MM.1S (cell line): ENCODE data around the gene CAPZA1.

Source experiments
- DNase-seq: peaks from one replicate; pipeline ENCODE4 v3.0.0-alpha.2; 2015
- H2AFZ ChIP-seq: fragments of 300-600 bp; sonication (generic); 2 replicates; pipeline ENCODE4 v1.6.0; 2016; ENCODE audit warnings: antibody characterized with exemption, low read length
- H3F3A ChIP-seq: fragments of 300-600 bp; sonication (generic); 2 replicates; pipeline ENCODE4 v1.6.1; 2016; ENCODE audit warnings: mild to moderate bottlenecking, antibody characterized with exemption, low read length, moderate library complexity, mixed read lengths; ENCODE audit not compliant: insufficient read depth
- H3K27ac ChIP-seq: fragments of 300-600 bp; sonication (generic); 2 replicates; pipeline ENCODE4 v1.5.1; 2016; ENCODE audit warnings: mild to moderate bottlenecking, low read length
- H3K27me3 ChIP-seq: fragments of 300-600 bp; sonication (generic); replicated peaks from 2 replicates; pipeline ENCODE4 v1.6.0; 2016; ENCODE audit warnings: low read length; ENCODE audit not compliant: insufficient read depth
- H3K36me3 ChIP-seq: fragments of 300-600 bp; sonication (generic); replicated peaks from 2 replicates; pipeline ENCODE4 v1.6.1; 2016; ENCODE audit warnings: mild to moderate bottlenecking, low read length, mixed read lengths; ENCODE audit not compliant: insufficient read depth
- H3K4me1 ChIP-seq: fragments of 300-600 bp; sonication (generic); 2 replicates; pipeline ENCODE4 v1.6.1; 2016; ENCODE audit warnings: low read length, mixed read lengths
- H3K4me2 ChIP-seq: fragments of 300-600 bp; sonication (generic); 2 replicates; pipeline ENCODE4 v1.6.0; 2016; ENCODE audit warnings: low read depth, low read length
- H3K4me3 ChIP-seq: fragments of 300-600 bp; sonication (generic); 2 replicates; pipeline ENCODE4 v1.5.1; 2016; ENCODE audit warnings: low read length, mixed read lengths
- H3K79me2 ChIP-seq: fragments of 300-600 bp; sonication (generic); 2 replicates; pipeline ENCODE4 v1.6.1; 2016; ENCODE audit warnings: mixed run types, low read length, mixed read lengths
- H3K9ac ChIP-seq: fragments of 300-600 bp; sonication (generic); 2 replicates; pipeline ENCODE4 v1.6.1; 2016; ENCODE audit warnings: low read length, mixed read lengths
- H3K9me2 ChIP-seq: fragments of 300-600 bp; sonication (generic); replicated peaks from 2 replicates; pipeline ENCODE4 v1.6.1; 2016; ENCODE audit warnings: mild to moderate bottlenecking, low read length, mixed read lengths; ENCODE audit not compliant: insufficient read depth
- H3K9me3 ChIP-seq: fragments of 300-600 bp; sonication (generic); replicated peaks from 2 replicates; pipeline ENCODE4 v1.6.1; 2016; ENCODE audit warnings: mild to moderate bottlenecking, low read length, mixed read lengths; ENCODE audit not compliant: insufficient read depth
- H4K20me1 ChIP-seq: fragments of 300-600 bp; sonication (generic); 2 replicates; pipeline ENCODE4 v1.6.1; 2016; ENCODE audit warnings: mild to moderate bottlenecking, low read length, moderate library complexity, mixed read lengths; ENCODE audit not compliant: insufficient read depth
- EZH2 ChIP-seq: fragments of 300-600 bp; sonication (generic); optimal IDR thresholded peaks from 2 replicates; pipeline ENCODE3; 2017; ENCODE audit warnings: low read depth, mild to moderate bottlenecking, antibody characterized with exemption, low read length, mixed read lengths
- EZH2phosphoT487 ChIP-seq: fragments of 300-600 bp; sonication (generic); IDR thresholded peaks from 2 replicates; pipeline ENCODE4 v1.6.1; 2018; ENCODE audit warnings: antibody characterized with exemption, low read length
- TF ChIP-seq, protein P1 (sequence below): fragments of 300-600 bp; sonication (generic); IDR thresholded peaks from 2 replicates; pipeline ENCODE4 v1.5.1; 2016; ENCODE audit warnings: antibody characterized with exemption, low read length, mixed read lengths

Gene CAPZA1

DNA sequence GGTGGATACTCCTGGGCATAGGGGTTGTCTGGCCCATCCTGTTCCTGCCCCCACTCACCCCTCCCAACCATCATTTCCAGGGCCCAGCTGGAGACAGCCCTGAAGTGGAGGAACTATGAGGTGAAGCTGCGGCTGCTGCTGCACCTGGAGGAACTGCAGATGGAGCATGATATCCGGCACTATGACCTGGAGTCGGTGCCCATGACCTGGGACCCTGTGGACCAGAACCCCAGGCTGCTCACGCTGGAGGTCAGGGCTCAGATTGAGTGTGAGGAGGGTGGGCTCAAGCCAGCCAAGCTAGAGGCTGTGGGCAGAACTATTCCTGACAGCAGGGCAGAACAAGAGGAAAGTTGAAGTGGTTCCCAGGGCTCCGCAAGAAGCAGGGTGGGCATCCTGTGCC is 73.0 kb downstream of the CAPZA1 start:
- no peaks in the 10 kb centered on the region for H3K9me2 ChIP-seq
- H3K36me3 ChIP-seq, result no peaks in the 10 kb centered on the region

DNA sequence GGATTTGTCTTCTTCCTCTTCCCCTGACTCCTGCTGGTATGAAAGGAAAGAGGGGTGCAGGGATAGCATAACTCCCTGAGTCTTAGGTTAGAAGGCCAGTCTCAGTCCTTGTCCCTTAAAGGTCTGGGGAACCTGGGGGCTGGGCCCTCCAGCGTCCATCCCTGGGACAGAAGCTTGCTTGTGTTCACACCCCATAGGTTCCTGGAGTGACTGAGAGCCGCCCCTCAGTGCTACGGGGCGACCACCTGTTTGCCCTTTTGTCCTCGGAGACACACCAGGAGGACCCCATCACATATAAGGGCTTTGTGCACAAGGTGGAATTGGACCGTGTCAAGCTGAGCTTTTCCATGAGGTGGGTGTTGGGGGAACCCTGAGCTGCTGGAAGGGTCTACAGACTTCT is 74.2 kb downstream of the CAPZA1 start:
- Histone ChIP-seq H3K4me2 (no peak overlapping the region), H3K9me2 (no peaks in the 10 kb centered on the region), H3K27ac (no peak overlapping the region), H3K9ac (no peak overlapping the region), H3K36me3 (no peaks in the 10 kb centered on the region), H3K9me3 (no peaks in the 10 kb centered on the region), H4K20me1 (no peaks in the 10 kb centered on the region), H3F3A (no peaks in the 10 kb centered on the region), H3K4me3 (no peak overlapping the region), H2AFZ (no peak overlapping the region), H3K27me3 (no peaks in the 10 kb centered on the region), H3K79me2 (no peaks in the 10 kb centered on the region), H3K4me1 (no peaks in the 10 kb centered on the region)
- TF ChIP-seq EZH2phosphoT487 (no peak), EZH2 (no peak)
- TF ChIP-seq, protein P1, sequence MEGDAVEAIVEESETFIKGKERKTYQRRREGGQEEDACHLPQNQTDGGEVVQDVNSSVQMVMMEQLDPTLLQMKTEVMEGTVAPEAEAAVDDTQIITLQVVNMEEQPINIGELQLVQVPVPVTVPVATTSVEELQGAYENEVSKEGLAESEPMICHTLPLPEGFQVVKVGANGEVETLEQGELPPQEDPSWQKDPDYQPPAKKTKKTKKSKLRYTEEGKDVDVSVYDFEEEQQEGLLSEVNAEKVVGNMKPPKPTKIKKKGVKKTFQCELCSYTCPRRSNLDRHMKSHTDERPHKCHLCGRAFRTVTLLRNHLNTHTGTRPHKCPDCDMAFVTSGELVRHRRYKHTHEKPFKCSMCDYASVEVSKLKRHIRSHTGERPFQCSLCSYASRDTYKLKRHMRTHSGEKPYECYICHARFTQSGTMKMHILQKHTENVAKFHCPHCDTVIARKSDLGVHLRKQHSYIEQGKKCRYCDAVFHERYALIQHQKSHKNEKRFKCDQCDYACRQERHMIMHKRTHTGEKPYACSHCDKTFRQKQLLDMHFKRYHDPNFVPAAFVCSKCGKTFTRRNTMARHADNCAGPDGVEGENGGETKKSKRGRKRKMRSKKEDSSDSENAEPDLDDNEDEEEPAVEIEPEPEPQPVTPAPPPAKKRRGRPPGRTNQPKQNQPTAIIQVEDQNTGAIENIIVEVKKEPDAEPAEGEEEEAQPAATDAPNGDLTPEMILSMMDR, result no peak
- no peak for DNase-seq

More for the DNA sequence above, 73.0 kb downstream of the CAPZA1 start:
- DNase-seq, result no peak
- no peak overlapping the region for H3K27ac ChIP-seq
- no peak overlapping the region for H3K9ac ChIP-seq
- no peaks in the 10 kb centered on the region for H3F3A ChIP-seq
- no peaks in the 10 kb centered on the region for H3K79me2 ChIP-seq
- H4K20me1 ChIP-seq, result no peaks in the 10 kb centered on the region
- H3K27me3 ChIP-seq, result no peaks in the 10 kb centered on the region
- no peak overlapping the region for H2AFZ ChIP-seq
- no peak overlapping the region for H3K4me3 ChIP-seq
- no peak for TF ChIP-seq EZH2phosphoT487
- TF ChIP-seq EZH2, result no peak
- TF ChIP-seq, protein P1, result no peak
- no peaks in the 10 kb centered on the region for H3K9me3 ChIP-seq
- no peak overlapping the region for H3K4me2 ChIP-seq
- no peaks in the 10 kb centered on the region for H3K4me1 ChIP-seq

DNA sequence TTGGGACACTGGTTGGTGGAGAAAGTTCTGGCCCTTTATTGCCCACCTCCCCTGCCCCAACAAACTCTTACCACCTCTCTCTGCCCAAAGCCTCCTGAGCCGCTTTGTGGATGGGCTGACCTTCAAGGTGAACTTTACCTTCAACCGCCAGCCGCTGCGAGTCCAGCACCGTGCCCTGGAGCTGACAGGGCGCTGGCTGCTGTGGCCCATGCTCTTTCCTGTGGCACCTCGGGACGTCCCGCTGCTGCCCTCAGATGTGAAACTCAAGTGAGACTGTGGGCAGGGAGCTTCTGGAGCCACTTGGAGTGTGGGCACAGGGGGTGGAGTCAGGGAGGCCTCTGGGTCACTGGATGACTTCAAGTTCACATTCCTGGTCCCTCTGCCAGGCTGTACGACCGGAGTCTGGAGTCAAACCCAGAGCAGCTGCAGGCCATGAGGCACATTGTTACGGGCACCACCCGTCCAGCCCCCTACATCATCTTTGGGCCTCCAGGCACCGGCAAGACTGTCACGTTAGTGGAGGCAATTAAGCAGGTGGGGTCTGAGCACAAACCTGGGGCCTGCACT is 74.8 kb downstream of the CAPZA1 start:
- no peak overlapping the region for H3K4me3 ChIP-seq
- H3K27ac ChIP-seq, result no peak overlapping the region
- no peaks in the 10 kb centered on the region for H3K4me1 ChIP-seq
- no peak overlapping the region for H3K4me2 ChIP-seq
- no peaks in the 10 kb centered on the region for H3K36me3 ChIP-seq
- TF ChIP-seq, protein P1, result no peak
- TF ChIP-seq EZH2 (no peak), EZH2phosphoT487 (no peak)
- DNase-seq, result no peak
- H3K9ac ChIP-seq, result no peak overlapping the region
- H2AFZ ChIP-seq, result no peak overlapping the region
- H4K20me1 ChIP-seq, result no peaks in the 10 kb centered on the region
- no peaks in the 10 kb centered on the region for H3K79me2 ChIP-seq
- no peaks in the 10 kb centered on the region for H3K9me2 ChIP-seq
- no peaks in the 10 kb centered on the region for H3K27me3 ChIP-seq
- H3K9me3 ChIP-seq, result no peaks in the 10 kb centered on the region
- no peaks in the 10 kb centered on the region for H3F3A ChIP-seq
